GM21576 (cell line): ENCODE results near the gene MMP14.
A peak's percentile ranks its signal among the peaks of the same experiment; 100 is the strongest.

Experiments used
- ATAC-seq: cut with Tn5 transposase; IDR thresholded peaks from one replicate; pipeline ENCODE4 v1.9.1; 2021; ENCODE audit warnings: mild to moderate bottlenecking, moderate library complexity; ENCODE audit not compliant: unreplicated experiment

MMP14 gene

DNA sequence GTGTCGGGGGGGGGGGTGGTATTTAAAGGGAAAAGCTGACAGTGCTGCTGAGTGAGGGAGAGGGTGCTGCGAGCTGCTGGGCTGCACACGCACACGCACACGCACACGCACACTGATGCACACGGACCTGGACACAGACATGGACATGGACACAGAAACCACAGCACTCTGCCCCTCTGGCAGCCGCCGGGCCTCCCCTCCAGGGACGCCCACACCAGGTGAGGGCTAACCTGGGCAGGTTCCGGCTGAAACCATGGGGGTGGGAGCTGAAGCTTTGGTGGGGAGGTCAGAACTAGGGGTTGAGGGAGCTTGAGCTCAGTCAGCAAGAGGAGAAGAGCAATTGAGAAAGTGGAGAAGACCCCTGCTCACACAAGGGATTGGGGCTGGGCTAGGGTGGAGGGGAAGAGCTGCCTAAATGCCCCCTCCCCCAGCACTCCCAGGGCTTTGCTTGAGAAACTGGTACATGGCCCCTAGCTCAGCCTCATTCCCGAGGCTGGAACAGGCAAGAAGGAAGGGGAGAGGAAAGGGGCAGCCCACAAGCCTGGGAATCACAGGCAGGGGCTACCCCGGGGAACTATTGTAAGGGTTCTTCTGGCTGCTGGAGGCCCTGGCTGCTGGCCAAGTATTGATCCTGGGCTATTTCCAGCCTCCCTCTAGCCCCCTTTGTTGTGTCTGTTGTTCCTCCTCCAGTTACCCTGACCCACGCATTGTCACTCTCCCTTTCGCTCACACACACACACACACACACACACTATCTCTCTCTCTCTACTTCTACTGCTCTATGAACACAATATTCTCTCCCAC is 47.0 kb downstream of the MMP14 start, which contains the start of gene REM2:
Gene REM2, plus strand, starts transcription at position 50 of the 804 bp plus-strand sequence. Its CDS starts 66 bp downstream, at position 116.
- ATAC-seq = no peak

DNA sequence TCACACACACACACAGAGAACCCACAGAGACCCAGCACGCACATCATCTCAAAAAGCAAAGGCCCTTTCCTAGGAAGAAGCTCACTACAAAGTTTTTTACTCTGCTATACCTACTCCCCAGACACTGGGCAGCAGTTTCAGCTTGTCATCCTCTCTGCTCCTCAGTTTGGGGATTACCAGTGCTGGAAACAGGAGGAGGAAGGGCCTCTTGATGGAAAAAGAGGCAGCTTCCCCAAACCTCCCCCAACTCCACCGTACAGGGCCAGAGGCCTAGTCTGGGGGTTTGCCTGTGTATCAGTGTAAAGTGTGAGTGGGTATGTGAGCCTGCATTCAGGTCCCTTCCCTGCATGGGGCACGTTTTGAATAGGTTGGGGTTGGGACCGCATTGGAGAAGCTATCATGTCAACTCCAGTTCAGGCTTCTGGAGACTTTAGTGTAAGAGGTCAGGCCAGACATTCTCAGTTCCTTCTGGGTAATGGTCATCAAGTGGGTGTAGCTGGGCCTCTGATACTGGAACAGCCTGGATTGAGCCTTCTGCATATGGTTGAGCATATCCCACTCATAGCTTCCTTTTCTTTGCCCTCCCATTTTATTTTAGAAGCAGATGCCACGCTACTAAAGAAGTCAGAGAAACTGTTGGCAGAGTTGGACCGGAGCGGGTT is 47.8 kb downstream of the MMP14 start:
- ATAC-seq = no peak

DNA sequence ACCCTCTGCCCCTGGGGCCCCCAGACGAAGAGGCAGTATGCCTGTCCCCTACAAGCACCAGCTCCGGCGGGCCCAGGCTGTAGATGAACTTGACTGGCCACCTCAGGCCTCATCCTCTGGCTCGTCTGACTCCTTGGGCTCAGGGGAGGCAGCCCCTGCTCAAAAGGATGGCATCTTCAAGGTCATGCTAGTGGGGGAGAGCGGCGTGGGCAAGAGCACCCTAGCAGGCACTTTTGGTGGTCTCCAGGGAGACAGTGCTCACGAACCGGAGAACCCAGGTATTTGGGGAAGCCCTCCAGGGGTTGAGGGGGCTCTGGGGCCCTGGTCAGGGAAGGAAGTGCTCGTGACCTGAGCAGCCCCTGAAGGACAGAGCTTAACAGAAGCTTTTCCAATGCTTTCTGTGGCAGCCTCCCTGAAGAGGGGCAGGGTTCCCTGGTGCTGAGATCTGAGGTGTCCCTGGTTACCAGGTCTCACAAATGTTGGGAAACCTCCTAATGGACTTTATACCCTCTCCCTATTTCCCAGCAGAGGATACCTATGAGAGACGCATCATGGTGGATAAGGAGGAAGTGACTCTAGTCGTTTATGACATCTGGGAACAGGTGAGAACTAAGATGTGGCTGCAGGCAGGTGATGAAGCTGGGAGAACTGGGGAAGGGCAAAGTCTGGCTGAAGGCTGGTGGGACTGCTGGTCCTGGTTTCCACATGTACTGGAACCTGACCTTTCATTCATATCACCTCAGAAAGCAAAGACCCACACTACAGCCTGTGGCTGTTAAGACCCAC is 48.5 kb downstream of the MMP14 start:
- no peak for ATAC-seq

DNA sequence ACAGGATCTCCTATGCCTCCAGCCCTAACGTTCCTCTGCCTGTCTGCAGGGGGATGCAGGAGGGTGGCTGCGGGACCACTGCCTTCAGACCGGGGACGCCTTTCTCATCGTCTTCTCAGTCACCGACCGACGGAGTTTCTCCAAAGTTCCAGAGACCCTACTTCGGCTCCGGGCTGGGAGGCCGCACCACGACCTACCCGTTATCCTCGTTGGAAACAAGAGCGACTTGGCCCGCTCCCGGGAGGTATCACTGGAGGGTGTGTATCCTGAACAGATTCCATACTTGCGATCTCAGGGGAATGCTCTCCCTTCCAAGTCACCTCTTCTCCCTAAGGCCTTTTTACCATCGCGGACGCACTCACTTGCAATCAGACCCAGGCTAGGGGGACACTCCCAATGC is 49.6 kb downstream of the MMP14 start:
- no peak for ATAC-seq

DNA sequence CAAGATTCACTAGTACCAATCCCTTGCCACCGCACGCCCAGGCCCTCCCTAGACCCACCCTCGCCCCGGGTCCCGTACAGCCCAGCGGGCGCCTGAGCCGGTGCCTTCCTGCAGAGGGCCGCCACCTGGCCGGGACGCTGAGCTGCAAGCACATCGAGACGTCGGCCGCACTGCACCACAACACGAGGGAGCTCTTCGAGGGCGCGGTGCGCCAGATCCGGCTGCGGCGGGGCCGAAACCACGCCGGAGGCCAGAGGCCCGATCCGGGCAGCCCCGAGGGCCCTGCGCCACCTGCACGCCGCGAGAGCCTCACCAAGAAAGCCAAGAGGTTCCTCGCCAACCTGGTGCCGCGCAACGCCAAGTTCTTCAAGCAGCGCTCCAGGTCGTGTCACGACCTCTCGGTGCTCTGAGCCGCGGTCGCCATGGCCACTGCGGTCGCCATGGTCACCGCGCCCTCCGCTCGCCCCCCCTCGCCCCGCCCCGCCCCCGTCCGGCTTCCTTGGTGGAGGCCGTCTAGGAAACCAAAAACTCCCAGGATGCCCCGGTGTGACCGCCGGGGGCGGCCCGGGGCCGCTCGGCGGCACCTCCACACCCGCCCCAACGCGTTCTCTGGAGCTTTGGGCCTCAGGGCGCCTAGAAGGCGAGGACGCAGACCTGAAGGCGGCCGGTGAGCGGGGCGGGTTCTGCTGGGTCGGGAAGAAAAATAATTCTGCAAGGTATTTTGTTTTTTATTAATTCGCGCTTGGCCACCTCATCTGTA is 50.3 kb downstream of the MMP14 start:
- peak; percentile 50 for ATAC-seq

DNA sequence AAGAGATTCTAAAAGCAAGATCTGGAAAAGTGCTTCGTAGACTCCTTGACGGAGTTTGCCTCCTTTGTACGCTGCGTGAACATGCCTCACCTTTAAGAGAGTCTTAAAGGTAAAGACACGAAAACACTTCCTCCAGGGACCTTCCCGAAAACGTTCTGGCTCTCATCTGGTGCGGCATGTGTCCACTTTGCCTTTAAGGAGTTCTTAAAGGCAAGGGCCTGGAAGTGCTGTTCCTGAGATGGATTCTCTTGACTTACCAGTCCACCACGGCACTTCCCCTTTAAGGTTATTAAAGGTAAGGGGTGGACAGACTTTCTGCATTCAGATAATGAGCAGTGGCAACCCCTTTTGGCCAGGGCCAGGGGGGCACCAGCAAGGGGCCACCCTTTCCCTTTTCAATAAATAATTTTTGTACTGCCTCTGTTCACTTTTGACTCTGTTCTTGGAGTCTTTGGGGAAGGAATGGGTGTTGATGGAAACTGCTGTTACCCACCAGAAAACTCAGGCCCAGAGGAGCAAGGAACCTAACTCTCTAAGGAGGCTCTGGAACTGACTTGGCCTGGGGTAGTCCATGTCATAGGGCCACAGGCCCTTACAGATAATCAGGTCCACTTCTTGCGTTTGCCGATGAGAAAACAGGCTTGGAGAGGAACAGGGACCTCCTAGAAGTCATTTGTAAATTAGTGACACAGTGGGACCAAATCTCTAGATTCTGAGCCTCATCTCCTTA is 51.0 kb downstream of the MMP14 start:
- peak; percentile 31 for ATAC-seq

DNA sequence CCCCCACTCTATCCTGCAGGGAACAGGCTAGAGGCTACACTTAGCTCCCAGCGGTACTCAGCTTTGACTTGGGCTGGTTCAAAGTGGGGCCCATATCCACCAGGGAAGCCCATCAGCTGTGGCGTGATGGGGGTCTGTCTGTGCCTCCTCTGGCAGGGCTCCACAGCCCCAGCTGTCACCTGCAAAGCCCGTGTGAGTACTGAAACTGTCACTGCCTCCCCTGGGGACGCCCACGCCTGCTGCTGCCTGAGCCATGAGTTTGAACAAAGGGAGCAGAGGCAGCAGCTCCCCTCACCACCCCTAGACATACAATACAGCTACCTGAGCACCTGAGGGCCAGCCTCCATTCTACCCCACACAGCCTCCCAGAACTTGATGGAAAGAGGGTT is 51.6 kb downstream of the MMP14 start:
- ATAC-seq = peak; percentile 38

DNA sequence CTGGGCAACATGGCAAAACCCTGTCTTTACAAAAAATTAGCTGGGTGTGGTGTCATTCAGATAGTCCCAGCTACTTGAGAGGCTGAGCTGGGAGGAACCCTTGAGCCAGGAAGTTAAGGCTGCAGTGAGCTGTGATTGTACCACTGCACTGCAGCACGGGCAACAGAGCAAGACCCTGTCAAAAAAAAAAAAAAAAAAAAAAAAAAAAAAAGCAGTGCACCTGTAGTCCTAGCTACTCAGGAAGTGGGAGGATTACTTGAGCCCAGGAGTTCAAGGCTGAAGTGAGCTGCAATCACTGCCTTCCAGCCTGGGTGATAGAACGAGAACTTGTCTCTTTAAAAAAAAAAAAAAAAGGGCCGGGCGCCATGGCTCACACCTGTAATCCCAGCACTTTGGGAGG is 52.3 kb downstream of the MMP14 start:
- no peak for ATAC-seq

DNA sequence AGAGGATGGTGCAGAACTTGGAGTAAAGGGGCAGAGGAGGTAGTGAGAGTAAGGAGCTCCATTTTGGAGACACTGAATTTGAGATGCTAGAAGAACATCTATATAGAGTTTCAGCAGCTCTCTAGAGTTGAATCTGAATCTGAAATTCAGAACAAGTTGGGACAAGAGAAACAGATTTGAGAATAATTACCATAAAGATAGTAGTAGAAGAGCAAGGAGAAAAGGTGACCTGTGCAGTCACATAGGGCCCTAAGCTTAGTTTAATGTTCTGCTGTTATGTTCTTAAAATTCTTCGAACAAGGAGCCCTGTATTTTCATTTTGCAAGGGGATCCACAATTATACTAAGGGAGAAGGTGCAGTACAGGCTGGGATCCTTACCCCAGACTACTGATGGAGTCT is 54.0 kb downstream of the MMP14 start:
- no peak for ATAC-seq

DNA sequence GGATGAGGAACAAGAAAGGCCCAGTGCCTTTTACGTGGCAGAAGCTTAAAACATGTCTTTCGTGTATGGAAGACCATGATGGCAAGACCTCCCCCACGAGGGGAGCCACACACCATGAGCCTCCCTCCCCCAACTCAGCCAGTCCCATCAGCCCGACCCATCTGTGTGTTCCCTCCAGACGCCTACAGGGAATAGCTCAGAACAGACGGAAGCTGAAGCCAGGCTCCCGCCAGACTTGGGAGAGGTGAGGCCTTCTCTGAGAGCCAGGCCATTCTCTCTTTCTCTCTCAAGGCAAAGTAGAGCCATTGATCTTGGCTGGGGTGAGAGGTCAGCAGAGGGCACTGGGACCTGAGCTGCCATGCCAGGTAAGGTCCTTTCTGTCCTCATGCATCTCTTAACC is 56.1 kb downstream of the MMP14 start:
- ATAC-seq = no peak

DNA sequence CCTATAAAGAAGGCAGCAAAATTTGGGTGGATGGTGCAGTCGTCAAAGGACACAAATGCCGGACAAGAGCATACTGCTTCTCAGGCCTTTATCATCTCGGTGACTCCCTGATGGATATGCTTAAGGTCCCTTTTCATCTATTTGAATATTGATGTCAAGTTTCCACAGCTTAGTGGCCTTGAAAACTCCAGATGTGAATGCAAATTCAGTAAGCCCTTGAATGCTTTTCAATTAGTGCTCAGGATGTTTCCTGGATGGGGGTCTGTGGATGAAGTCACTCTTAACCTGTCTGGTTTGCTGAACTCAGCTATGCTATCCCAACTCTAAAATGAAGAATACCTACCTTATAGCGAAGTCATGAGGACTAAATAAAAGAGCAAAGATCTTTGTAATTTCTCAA is 57.3 kb downstream of the MMP14 start:
- no peak for ATAC-seq

DNA sequence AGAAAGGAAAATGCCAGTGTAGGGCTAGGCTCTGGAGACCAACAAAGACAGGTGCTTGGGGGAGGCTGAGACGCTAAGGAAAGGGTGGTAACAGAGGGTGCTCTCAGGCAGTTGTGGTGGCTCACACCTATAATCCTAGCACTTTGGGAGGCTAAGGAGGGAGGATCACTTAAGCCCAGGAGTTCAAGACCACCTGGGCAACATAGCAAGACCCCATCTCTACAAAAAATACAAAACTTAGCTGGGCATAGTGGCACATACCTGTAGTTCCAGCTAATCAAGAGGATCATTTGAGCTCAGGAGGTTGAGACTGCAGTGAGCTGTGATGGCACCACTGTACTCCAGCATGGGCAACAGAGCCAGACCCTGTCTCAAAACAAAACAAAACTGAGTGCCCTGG is 59.0 kb downstream of the MMP14 start:
- no peak for ATAC-seq

DNA sequence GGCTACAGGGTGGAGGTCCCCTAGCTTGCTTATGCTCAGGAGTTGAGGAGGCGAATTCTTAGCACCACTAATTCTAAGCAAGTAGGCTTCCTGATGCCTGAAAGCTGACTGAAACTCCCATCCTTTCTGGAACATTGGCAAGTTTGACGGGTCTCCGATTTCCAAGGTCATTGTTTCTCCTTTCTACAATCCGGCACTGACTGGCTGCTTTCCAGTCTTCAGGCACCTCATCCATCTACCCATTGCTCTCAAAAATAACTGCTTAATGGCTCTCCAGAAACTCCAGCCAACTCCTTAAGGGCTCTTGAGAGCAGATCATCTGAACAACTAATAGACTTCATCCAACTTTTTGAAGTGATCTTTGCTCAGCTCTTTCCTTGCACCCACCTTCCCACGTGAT is 60.0 kb downstream of the MMP14 start:
- ATAC-seq = no peak

DNA sequence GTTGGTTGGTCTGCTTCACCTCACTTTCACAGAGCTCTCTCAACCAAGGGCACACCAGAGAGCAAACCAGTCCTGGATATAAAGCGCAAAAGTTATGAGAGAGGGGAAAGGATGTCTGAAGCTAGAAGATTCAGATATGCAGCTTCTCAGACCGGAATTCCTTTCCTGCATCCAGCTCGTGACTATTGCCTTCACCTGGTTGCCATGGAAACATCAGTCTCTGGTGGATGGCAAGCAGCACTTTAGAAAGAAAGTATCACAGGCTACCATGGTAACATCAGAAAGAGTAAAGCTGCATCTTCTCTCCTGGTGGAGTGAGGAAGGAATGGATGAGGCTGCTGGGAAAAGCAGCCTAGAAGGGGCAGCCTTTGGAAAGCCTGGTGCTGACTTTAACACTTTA is 60.4 kb downstream of the MMP14 start:
- ATAC-seq = no peak

DNA sequence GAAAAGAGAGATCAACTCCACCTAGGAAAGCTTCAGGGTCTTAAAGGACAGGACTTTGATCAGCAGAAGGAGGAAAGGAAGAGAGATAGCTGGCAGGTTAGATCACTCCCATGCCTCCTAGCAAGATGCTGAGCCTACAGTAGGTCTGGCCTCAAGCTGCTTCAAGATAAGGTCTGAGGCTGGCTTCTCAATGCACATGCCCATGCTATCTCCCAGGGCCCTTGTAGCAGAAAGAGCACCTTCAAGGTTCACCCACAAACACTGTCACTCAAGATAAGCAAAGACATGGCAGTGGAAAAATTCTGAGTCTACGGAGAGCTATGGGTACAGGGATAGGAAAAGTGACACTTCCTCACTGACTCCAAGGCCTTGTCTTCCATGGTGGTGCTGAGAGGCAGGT is 61.0 kb downstream of the MMP14 start:
- no peak for ATAC-seq
